H9 (cell line): ENCODE measurements around the gene PLLP. TPM values are rescaled to one million over a fixed set of nuclear protein-coding genes. Genes with fewer than 3 reads are reported as not detected.

Experiments
- DNase-seq: peaks from one replicate; pipeline ENCODE4 v3.0.0-alpha.2; 2017
- H2AFZ ChIP-seq: one replicate; pipeline ENCODE4 v1.6.1; 2013; ENCODE audit warnings: mild to moderate bottlenecking, low read length, control low read depth, moderate library complexity
- H2AK5ac ChIP-seq: 2 replicates; pipeline ENCODE4 v1.6.1; 2013; ENCODE audit warnings: low read length, control low read depth, mixed read lengths; ENCODE audit not compliant: insufficient read length
- H2BK120ac ChIP-seq: one replicate; pipeline ENCODE4 v1.6.1; 2013; ENCODE audit warnings: low read depth, mild to moderate bottlenecking, low read length, control low read depth, inconsistent platforms; ENCODE audit not compliant: poor library complexity, severe bottlenecking
- H2BK12ac ChIP-seq: 2 replicates; pipeline ENCODE4 v1.6.1; 2013; ENCODE audit warnings: low read length, control low read depth, mixed read lengths, low read depth; ENCODE audit not compliant: insufficient read length
- H2BK15ac ChIP-seq: 2 replicates; pipeline ENCODE4 v1.6.1; 2013; ENCODE audit warnings: low read depth, low read length, control low read depth
- H2BK20ac ChIP-seq: one replicate; pipeline ENCODE4 v1.6.1; 2013; ENCODE audit warnings: low read depth, mild to moderate bottlenecking, low read length, control low read depth, inconsistent platforms; ENCODE audit not compliant: poor library complexity, severe bottlenecking
- H2BK5ac ChIP-seq: 2 replicates; pipeline ENCODE4 v1.6.1; 2013; ENCODE audit warnings: low read length, control low read depth, mixed read lengths; ENCODE audit not compliant: insufficient read length
- H3K14ac ChIP-seq: 2 replicates; pipeline ENCODE4 v1.6.1; 2013; ENCODE audit warnings: low read length, control low read depth; ENCODE audit not compliant: insufficient read depth
- H3K18ac ChIP-seq: 2 replicates; pipeline ENCODE4 v1.6.1; 2013; ENCODE audit warnings: low read depth, mild to moderate bottlenecking, mixed read lengths, low read length, control low read depth; ENCODE audit not compliant: insufficient read length
- H3K23ac ChIP-seq: 2 replicates; pipeline ENCODE4 v1.6.1; 2013; ENCODE audit warnings: low read length, control low read depth, mixed read lengths, low read depth; ENCODE audit not compliant: insufficient read length
- H3K23me2 ChIP-seq: 2 replicates; pipeline ENCODE4 v1.6.1; 2013; ENCODE audit warnings: low read depth, mild to moderate bottlenecking, mixed read lengths, low read length, control low read depth; ENCODE audit not compliant: insufficient read length, poor library complexity, severe bottlenecking
- H3K27ac ChIP-seq: 2 replicates; pipeline ENCODE4 v1.5.1; 2013; ENCODE audit warnings: low read length, control low read depth, mixed read lengths, low read depth; ENCODE audit not compliant: insufficient read length
- H3K27me3 ChIP-seq: 2 replicates; pipeline ENCODE4 v1.6.1; 2013; ENCODE audit warnings: low read length, control low read depth, inconsistent platforms; ENCODE audit not compliant: insufficient read depth
- H3K4ac ChIP-seq: 2 replicates; pipeline ENCODE4 v1.6.1; 2013; ENCODE audit warnings: low read depth, mild to moderate bottlenecking, control low read depth, inconsistent platforms, low read length, moderate library complexity
- H3K4me1 ChIP-seq: 2 replicates; pipeline ENCODE4 v1.6.1; 2013; ENCODE audit warnings: low read length, control low read depth, inconsistent platforms; ENCODE audit not compliant: insufficient read depth
- H3K4me2 ChIP-seq: 2 replicates; pipeline ENCODE4 v1.6.1; 2013; ENCODE audit warnings: low read length, control low read depth, mixed read lengths; ENCODE audit not compliant: insufficient read length, insufficient read depth
- H3K56ac ChIP-seq: 2 replicates; pipeline ENCODE4 v1.6.1; 2013; ENCODE audit warnings: low read depth, mild to moderate bottlenecking, mixed read lengths, low read length, control low read depth; ENCODE audit not compliant: insufficient read length
- H3K79me1 ChIP-seq: 2 replicates; pipeline ENCODE4 v1.6.1; 2013; ENCODE audit warnings: low read depth, mild to moderate bottlenecking, moderate library complexity, low read length, control low read depth, inconsistent platforms; ENCODE audit not compliant: insufficient read depth, poor library complexity, severe bottlenecking
- H3K79me2 ChIP-seq: 2 replicates; pipeline ENCODE4 v1.6.1; 2013; ENCODE audit warnings: low read length, control low read depth, inconsistent platforms; ENCODE audit not compliant: insufficient read depth
- H3K9ac ChIP-seq: 2 replicates; pipeline ENCODE4 v1.6.1; 2013; ENCODE audit warnings: low read length, control low read depth, mixed read lengths; ENCODE audit not compliant: insufficient read length; ENCODE audit errors: extremely low read depth
- H3K9me3 ChIP-seq: one replicate; pipeline ENCODE4 v1.6.1; 2013; ENCODE audit warnings: low read depth, low read length, inconsistent platforms; ENCODE audit not compliant: control insufficient read depth
- H3T11ph ChIP-seq: one replicate; pipeline ENCODE4 v1.6.1; 2013; ENCODE audit warnings: mild to moderate bottlenecking, low read length, control low read depth, inconsistent platforms
- H4K20me1 ChIP-seq: one replicate; pipeline ENCODE4 v1.6.1; 2013; ENCODE audit not compliant: control insufficient read depth, insufficient read length, insufficient read depth
- H4K5ac ChIP-seq: 2 replicates; pipeline ENCODE4 v1.6.1; 2013; ENCODE audit warnings: low read depth, mild to moderate bottlenecking, mixed read lengths, low read length, control low read depth; ENCODE audit not compliant: insufficient read length
- H4K8ac ChIP-seq: replicated peaks from 2 replicates; pipeline ENCODE4 v1.6.1; 2013; ENCODE audit warnings: low read length, control low read depth, mixed read lengths, low read depth; ENCODE audit not compliant: insufficient read length
- H4K91ac ChIP-seq: 2 replicates; pipeline ENCODE4 v1.6.1; 2013; ENCODE audit warnings: low read depth, mild to moderate bottlenecking, moderate library complexity, mixed read lengths, low read length, control low read depth; ENCODE audit not compliant: insufficient read length
- H3K27ac Mint-ChIP-seq, 3 experiments: 2 replicates in 2 of 3; 3 replicates in 1 of 3; pipeline ENCODE4 v1.8.0; 2020 to 2021; ENCODE audit warnings: mixed read lengths in 3 of 3, mild to moderate bottlenecking in 1 of 3, moderate library complexity in 1 of 3
- H3K27me3 Mint-ChIP-seq: 2 replicates; pipeline ENCODE4 v1.8.0; 2021; ENCODE audit warnings: low read depth, mild to moderate bottlenecking, moderate library complexity, mixed read lengths
- H3K36me3 Mint-ChIP-seq, 3 experiments: 2 replicates in 2 of 3; 3 replicates in 1 of 3; pipeline ENCODE4 v1.8.0; 2020 to 2021; ENCODE audit warnings: low read depth in 3 of 3, mixed read lengths in 3 of 3; ENCODE audit not compliant: insufficient read depth in 1 of 3
- H3K4me1 Mint-ChIP-seq, 2 experiments: 2 replicates each; pipeline ENCODE4 v1.8.0; 2020; ENCODE audit warnings: mixed read lengths in 2 of 2
- H3K4me3 Mint-ChIP-seq, 2 experiments: 2 replicates in 1 of 2; 3 replicates in 1 of 2; pipeline ENCODE4 v1.8.0; 2020 to 2021; ENCODE audit warnings: mild to moderate bottlenecking in 2 of 2, mixed read lengths in 2 of 2, moderate library complexity in 1 of 2
- H3K9me3 Mint-ChIP-seq, 2 experiments: 2 replicates in 1 of 2; 3 replicates in 1 of 2; pipeline ENCODE4 v1.8.0; 2020; ENCODE audit warnings: mild to moderate bottlenecking in 2 of 2, mixed read lengths in 2 of 2, moderate library complexity in 1 of 2
- CTCF ChIP-seq: fragments of 200-600 bp; sonication (generic); conservative IDR thresholded peaks from 3 replicates; pipeline ENCODE4 v1.8.0; 2021; ENCODE audit warnings: antibody characterized with exemption, mild to moderate bottlenecking
- WGBS: extraction: QIAGEN DNeasy Blood & Tissue Kit; methylation state at CpG from one replicate; pipeline ENCODE4 v1.1.7; 2013; ENCODE audit warnings: missing lambda C conversion rate, low lambda C conversion rate, mixed read lengths; ENCODE audit not compliant: insufficient read length; ENCODE audit errors: extremely low coverage; 5-methylcytosine and 5-hydroxymethylcytosine counted together
- total RNA-seq: library from RNA; stranded (reverse); gene quantifications from 2 replicates; pipeline ENCODE4 v1.2.1, GENCODE V29; 2021

Gene PLLP
- total RNA-seq, 1 experiment from 2014 or later, result 1.8 TPM

- Mint-ChIP-seq H3K4me1 (peaks cover 13% of the 10 kb centered on the region in 2 experiments), H3K27ac (no peak overlapping the region; a peak in 1 of 7 replicates), H3K27me3 (no peaks in the 10 kb centered on the region; the same call in 1 of the 2 replicates), H3K36me3 (peaks cover 10 to 13% (median 13%) of the 10 kb centered on the region in 3 experiments), H3K4me3 (no peak overlapping the region), H3K9me3 (peaks cover 0 to 4% of the 10 kb centered on the region in 2 experiments; a peak in 3 of 5 replicates)
- H3K4me2 ChIP-seq, result no peak overlapping the region
- no peak overlapping the region for H2AFZ ChIP-seq
- H3K27me3 ChIP-seq, result no peaks in the 10 kb centered on the region
- H3K14ac ChIP-seq, result no peak overlapping the region; the same call in 1 of the 2 replicates
- H3K23ac ChIP-seq, result no peak overlapping the region
- H3K79me1 ChIP-seq, result no peaks in the 10 kb centered on the region
- no CpG with 5 or more reads among the region's 16 CpGs for WGBS
- no peak overlapping the region for H3T11ph ChIP-seq
- TF ChIP-seq CTCF, result no peak
- no peak overlapping the region for H4K5ac ChIP-seq
- H3K18ac ChIP-seq, result no peak overlapping the region
- H4K91ac ChIP-seq, result no peak overlapping the region
- no peak overlapping the region for H4K8ac ChIP-seq
- no peak for DNase-seq
- H3K23me2 ChIP-seq, result no peaks in the 10 kb centered on the region
- no peak overlapping the region for H3K9ac ChIP-seq
- no peak overlapping the region for H2BK12ac ChIP-seq
- peaks cover 3% of the 10 kb centered on the region for H3K4me1 ChIP-seq
- no peak overlapping the region for H2BK20ac ChIP-seq
- H3K56ac ChIP-seq, result no peak overlapping the region
- H3K79me2 ChIP-seq, result no peaks in the 10 kb centered on the region
- H3K27ac ChIP-seq, result no peak overlapping the region
- H2AK5ac ChIP-seq, result no peak overlapping the region
- H2BK5ac ChIP-seq, result no peak overlapping the region
- H3K4ac ChIP-seq, result no peak overlapping the region
- no peak overlapping the region for H2BK15ac ChIP-seq
- peaks cover 6% of the 10 kb centered on the region for H3K9me3 ChIP-seq
- no peaks in the 10 kb centered on the region for H4K20me1 ChIP-seq
- H2BK120ac ChIP-seq, result no peak overlapping the region
Measured at GRCh38 chr16:57256601-57257395, 27.7 kb downstream of the PLLP start.
